Measurements from ENCODE around the gene SOX30.

SOX30 gene

DNA sequence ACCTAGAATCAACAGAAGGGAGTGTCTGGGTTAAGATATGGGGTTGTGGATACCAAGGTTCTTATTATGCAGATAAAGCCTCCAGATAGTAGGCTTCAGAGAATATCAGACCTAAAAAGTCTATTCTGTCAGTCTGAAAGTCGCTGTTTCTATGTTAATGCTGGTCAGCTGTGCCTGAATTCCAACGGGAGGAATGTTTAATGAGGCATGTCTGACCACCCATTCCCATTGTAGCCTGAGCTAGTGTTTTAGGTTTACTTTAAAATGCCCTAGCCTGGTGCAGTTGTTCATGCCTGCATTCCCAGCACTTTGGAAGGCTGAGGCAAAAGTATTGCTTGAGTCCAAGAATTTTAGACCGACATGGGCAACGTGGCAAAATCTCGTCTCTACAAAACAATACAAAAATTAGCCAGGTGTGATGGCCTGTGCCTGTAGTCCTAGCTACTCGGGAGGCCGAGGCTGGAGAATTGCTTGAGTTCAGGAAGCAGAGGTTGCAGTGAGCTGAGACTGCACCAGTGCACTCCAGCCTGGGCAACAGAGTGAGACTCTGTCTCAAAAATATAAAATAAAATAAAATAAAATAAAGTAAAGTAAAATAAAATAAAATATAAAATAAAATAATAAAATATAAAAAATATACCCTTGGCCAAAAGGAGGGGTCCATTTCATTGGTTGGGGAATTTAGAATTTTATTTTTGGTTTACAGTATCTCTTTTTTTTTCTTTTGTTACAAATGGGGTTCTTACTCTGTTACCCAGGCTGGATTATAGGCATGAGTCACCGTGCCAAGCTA lies 7.8 kb upstream of the SOX30 start:
- no peak for DNase-seq

DNA sequence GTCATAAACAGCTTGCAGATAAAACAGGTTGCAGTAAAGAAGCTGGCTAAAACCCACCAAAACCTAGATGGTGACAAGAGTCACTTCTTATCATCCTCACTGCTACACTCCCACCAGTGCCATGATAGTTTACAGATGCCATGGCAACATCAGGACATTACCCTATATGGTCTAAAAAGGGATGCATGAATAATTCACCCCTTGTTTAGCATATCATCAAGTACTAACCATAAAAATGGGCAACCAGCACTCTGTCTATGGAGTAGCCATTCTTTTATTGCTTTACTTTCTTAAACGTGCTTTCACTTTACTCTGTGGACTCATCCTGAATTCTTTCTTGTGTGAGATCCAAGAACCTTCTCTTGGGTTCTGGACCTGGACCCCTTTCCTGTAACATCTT lies 6.7 kb upstream of the SOX30 start:
- DNase-seq = no peak

GRCh38 chr5:157657516-157657915 lies 5.3 kb upstream of the SOX30 start:
- DNase-seq = no peak

- DNase-seq = peak; percentile 72
These were observed 438 bp downstream of the SOX30 start for GRCh38 chr5:157651623-157652376.

GRCh38 chr5:157650991-157651611 lies 1.1 kb downstream of the SOX30 start:
- DNase-seq = no peak

GRCh38 chr5:157649101-157649500 lies 3.1 kb downstream of the SOX30 start:
- no peak for DNase-seq

DNA sequence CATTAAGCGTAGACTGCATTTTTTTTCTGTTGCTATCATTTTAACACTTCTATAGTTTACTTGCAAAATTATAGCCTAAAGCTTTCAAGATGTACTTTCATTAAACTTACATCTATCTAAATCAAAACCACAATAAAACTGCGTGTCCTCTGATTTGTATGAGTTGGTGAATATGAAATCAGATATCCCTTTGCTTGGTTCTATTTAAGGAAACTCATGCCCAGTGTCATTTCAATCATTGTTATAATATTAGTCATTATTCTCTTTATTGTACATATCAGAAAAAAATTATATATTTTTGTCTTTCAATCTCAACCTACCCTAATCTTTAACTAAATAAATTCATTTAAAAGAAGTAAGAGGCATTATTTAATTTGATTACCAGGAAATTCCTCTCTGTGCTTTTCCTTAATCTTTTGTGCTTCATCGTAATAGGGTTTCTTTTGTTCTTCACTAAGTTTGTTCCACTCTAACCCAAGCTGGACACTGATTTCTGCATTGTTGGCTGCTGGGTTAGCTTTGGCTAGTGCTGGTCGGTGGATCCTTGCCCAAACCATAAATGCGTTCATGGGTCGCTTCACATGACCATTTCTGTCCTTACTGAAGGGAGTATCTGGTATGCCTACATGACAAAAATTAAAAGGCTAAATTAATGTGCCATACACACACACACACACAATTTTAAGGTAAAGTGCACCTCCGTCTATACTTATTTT lies 3.8 kb downstream of the SOX30 start:
- DNase-seq = no peak

DNA sequence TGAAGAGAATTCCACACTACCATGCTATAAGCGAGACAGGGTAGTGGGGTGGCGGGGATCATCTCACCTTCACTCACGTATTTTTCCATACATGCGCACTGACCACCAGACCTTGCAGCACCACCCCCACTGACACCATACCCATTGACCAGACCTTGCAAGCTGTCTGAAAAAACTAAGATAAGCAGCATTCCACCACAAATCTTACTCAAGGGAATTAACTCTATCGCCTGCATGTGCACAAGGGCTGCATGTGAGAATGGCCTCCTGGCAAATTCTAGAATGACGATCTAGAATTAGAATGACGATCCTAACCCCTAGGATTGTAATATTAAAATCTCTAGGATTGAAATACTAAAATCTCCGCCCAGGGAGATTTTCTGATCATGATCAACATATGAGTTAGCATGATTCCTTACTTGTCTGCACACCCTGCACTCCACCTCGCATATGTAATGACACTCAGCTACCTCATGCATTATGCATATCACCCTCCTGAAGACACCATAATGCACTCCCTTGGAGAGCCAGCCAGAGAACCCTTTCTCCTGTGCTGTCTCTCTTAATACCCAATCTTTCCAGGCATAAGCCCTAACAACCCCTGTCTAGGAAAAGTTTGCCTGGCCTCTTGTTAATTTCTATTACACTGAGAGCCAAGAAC lies 11.7 kb downstream of the SOX30 start:
- no peak for DNase-seq

GRCh38 chr5:157630341-157630740 lies 21.9 kb downstream of the SOX30 start:
- DNase-seq = no peak

DNA sequence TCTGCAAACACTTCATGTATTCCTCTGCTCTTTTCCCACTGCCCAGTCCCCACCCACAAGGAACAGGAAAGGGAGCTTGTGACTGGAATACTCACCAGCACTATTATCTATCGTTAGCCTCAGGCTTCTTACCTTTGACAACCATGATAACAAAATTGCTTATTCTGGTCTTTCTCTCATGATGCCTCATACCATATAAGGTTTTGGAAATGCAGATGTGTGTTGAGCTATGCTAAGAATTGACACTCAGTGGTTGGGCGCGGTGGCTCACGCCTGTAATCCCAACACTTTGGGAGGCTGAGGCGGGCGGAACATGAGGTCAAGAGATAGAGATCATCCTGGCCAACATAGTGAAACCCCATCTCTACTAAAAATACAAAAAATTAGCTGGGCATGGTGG lies 25.4 kb downstream of the SOX30 start:
- DNase-seq = no peak

DNA sequence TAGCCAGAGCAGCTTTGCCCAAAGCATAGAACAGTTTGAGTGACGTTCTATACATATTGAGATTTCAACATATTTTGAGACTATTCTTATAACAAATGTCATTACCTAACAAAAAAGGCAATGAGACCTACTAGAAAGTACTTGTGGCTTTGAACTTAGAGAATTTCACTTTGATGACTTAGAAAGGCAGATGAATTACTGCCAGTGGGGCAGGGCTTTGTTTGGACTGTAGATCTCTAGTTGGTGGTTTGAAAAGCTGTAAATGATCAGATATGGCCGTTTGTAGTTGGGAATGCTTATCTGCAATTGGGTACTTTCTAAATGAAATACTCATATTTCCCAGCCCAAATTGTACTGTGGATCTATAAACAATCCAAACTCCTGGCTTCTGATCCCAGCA lies 28.1 kb downstream of the SOX30 start:
- no peak for DNase-seq

GRCh38 chr5:157620776-157621175 lies 31.5 kb downstream of the SOX30 start:
- no peak for DNase-seq

GRCh38 chr5:157618191-157618765 lies 34.0 kb downstream of the SOX30 start:
- DNase-seq = no peak

DNA sequence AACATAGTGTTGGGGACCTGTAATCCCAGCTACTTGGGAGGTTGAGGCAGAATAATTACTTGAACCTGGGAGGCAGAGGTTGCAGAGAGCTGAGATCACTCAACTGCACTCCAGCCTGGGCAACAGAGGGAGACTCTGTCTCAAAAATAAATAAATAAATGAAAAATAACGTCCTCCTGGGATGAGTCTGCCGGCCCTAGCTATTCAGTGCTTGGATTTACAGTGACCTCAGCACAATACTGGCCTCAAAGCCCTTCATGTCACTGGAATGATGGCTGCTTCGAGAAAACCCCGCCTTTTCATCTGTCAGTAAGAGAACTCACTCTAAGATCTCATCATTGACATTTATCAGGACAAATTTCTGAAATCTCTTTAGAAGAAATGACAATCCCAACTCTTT lies 35.5 kb downstream of the SOX30 start:
- no peak for DNase-seq

DNA sequence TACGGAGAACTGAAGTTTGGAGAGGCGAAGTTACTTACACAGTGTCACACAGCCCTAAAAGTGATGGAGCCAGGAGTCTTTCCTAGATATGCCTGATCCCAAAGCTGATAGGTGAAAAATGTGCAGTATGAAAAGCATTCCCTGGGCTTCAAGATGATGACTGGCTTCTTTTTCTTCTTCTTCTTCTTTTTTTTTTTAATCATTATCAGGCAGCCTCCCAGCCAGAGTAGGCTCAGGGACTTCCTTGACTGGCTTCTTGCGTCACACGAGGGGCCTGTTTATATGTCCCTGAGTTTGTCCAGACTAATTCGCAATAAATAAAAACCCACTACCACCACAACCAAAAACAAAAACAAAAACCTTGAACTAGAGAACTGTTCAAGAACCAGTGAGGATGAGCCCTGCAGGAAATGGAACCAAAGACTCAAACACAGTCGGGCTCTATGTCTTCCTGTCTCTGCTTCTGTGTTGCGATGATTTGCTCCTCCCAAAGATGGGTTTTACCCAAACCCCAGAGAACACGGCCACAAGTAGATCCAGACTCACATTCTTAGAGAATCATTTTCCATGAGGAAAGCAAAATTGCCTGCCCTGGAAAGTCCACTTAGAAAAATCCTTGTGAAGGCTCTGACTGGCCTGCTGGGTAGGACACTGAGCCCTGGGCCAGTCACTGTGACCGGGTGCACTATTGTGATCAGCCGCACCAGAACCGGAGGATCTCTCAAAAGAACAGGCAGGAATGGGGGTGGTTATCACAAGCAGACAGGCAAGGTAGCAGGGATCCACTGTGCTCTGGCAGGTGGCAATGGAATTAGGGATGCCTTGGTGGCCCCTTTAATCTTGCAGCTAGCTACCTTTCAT lies 38.6 kb downstream of the SOX30 start:
- peak; percentile 68 for DNase-seq

DNA sequence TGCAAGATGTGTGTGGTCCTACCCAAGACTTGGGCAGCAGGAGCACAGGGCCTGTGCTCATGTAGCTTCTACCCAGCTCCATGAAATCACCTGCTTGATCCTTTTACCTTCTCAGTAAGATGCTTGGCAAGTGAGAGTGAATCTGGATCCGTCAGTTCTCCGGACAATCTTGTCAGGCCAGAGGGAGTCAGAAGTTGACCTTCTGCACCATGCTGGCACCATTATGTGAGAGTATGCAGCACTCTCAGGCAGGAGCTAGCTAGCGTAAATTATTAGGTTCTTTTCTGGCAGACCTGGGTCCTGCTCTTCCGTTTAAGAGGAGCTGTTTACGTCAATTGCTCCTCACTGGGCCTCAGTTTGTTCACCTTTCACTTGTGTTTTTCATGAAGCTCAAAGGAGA lies 39.7 kb downstream of the SOX30 start:
- DNase-seq = no peak

DNA sequence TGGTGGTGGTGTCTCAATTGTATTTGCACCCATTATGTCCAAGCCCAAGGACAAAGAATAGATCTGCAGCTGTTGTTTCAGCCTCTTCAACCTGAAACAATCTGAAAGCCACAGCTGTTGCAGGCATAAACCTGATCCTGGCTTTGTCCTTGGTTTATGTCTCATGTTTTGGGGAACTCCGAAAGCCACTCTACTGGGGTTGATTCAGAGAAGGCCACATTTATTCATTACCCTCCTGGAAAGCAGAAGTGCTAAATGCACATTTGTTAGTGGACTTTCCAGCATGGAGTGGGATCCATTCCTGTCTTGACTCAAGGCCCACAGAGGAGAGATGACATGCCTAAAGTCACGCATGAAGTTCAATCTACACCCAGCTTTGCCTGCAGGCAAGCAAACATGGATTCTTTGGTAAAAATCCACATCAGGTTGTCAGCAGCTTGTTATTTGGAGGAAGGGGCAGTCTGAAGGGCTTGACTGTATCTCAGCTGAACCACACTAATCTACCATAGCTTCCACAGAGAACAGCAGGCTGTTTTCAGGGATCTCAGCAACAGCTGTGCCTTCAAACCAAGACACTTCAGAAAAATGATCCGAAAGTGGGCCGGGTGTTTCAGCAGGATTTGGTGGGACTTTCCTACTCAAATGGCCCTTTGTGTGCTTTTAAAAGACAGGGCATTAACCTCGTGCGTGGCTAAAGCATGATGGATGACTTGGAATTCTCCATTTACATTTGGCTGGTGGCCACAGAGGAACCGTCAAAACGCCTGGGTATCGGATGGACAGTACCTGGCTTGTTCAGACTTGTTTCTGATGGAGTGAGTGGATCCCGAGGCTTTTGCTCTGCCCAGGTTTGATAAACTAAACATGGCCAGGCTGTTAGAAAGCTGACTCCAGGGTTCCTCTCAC lies 40.4 kb downstream of the SOX30 start:
- peak; percentile 91 for DNase-seq

GRCh38 chr5:157610990-157611389 lies 41.2 kb downstream of the SOX30 start:
- no peak for DNase-seq

DNA sequence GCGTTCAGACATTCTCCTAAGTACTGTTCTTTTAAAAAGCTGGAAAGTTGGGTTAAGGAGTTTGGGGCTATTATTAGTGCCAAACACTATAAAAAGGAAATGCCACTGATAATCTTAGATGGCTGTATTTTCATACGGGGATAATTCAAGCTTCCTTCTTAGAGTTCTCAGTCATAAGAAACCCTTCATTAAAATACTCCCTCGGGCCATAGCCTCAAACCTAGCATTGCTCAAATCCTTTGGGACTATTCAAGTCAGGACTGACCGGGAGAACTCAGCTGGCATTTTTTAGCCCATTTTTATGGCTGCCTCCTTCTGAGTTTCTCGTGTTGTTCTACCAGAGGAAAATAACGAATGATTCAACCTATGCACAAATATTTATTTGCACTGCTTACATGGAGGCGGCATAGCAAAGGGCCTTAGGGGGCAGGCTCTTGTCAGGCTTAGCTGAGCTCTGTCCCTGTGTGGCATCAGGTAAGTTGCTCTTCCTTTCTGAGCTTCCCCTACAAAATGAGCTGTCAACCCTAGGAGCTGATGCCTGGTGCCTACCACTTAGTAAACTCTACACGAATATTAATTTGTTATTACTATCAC lies 43.2 kb downstream of the SOX30 start:
- DNase-seq = no peak

Measured in inflammatory macrophage treated with lipopolysaccharide for 4 hours (primary cell).